Activated naive CD4-positive, alpha-beta T cell treated with anti-CD3 and anti-CD28 coated beads, Interleukin-2, amount 10 ng/mL, durations not matched to agents 7 days and 5 days (primary cell): ENCODE data around the gene DKKL1.
A peak's percentile ranks its signal among the peaks of the same experiment; 100 is the strongest.
"Not testable (repeated sequence)": the region's sequence is repeated elsewhere in the genome, so short reads cannot be mapped to it uniquely, and the experiment has no call there.

Experiments
- CTCF ChIA-PET: fragments of 350-600 bp; sonication (Branson Sonifier 250); formaldehyde crosslinking; loops from one replicate; lab custom pipeline; 2021; ENCODE audit warnings: antibody characterized with exemption; lab: Charles Lee
- DNase-seq: peaks from one replicate; pipeline ENCODE4 v3.0.0-alpha.2; 2020
- H3K27ac Mint-ChIP-seq: one replicate; pipeline ENCODE4 v1.8.0; 2021; ENCODE audit warnings: mild to moderate bottlenecking, moderate library complexity, mixed read lengths
- H3K27me3 Mint-ChIP-seq: one replicate; pipeline ENCODE4 v1.8.0; 2021; ENCODE audit warnings: mild to moderate bottlenecking, mixed read lengths
- H3K36me3 Mint-ChIP-seq: one replicate; pipeline ENCODE4 v1.8.0; 2021; ENCODE audit warnings: mixed read lengths
- H3K4me1 Mint-ChIP-seq: one replicate; pipeline ENCODE4 v1.8.0; 2021; ENCODE audit warnings: mixed read lengths
- H3K4me3 Mint-ChIP-seq: one replicate; pipeline ENCODE4 v1.8.0; 2021; ENCODE audit warnings: mild to moderate bottlenecking, moderate library complexity, mixed read lengths
- H3K9me3 Mint-ChIP-seq: one replicate; pipeline ENCODE4 v1.8.0; 2021; ENCODE audit warnings: mixed read lengths

Gene DKKL1

DNA sequence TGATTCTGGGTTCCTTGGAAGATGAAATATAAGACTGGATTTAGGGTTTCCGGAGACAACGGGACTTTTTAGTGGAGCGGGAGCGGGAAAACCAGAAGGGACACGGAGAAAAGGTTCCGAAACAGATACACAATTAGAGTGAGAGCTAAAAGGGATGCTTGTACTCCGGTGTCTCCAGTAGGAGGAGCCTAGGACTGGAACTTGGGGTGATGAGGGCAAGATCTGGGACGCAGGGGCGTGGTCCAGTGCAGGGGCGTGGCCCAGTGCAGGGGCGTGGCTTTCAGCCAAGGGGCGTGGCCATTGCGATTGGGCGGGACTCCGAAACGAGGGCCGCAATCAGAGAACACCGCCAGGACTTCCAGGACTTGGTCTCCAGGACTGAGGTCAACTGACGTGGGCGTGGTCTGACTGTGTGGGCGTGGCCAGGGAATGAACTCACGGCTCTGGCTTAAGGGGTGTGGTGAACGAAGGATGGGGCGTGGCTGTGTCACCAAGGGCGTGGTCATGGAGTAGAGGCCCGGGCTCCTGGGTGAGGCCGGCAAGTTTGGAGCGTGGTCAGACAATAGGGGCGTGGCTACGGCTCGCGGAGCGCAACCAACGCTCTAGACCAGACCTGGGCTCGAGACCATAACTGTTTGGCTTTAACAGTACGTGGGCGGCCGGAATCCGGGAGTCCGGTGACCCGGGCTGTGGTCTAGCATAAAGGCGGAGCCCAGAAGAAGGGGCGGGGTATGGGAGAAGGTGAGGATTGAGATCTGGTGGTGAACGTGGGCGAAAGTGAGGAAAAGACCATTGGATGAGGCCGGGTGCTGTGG is at the start of gene DKKL1:
DKKL1 (plus strand) TSS at position 610 of the 815 bp plus-strand sequence; CDS start at position 732, 122 bp downstream.
- no peaks in the 10 kb centered on the region for H3K36me3 Mint-ChIP-seq
- peak; percentile 85 for DNase-seq
- no peaks in the 10 kb centered on the region for H3K9me3 Mint-ChIP-seq
- H3K4me1 Mint-ChIP-seq: peaks cover 10% of the 10 kb centered on the region
- H3K4me3 Mint-ChIP-seq: no peak within 1 kb of the TSS
- no peak within 1 kb of the TSS for H3K27ac Mint-ChIP-seq
- H3K27me3 Mint-ChIP-seq: peaks cover 11% of the 10 kb centered on the region
- CTCF ChIA-PET: interaction anchor here (1.0 kb wide), 1 partner anchor 79 kb away, joined by 3 read pairs; no protein-coding TSS in a partner anchor

DNA sequence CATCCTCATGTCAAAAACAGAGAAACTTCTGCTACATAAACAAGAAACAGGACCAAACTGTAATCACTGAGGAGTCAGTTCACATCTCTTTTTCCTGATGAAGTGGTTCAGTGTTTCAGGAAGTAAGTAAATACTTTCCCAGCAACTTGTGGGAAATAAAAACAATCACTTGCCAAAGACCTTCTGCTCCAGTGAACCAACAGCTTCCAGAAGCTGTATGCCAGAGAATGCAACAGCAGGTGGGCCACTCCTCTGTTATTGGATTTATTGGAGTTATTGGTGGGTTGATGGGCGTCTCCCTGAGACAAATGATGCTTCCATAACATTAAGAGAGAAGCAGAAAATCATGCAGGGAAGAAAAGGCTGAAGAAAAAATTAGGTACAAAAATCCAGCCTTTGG is 48.6 kb upstream of the DKKL1 start:
- Mint-ChIP-seq H3K4me1 (peaks cover 6% of the 10 kb centered on the region), H3K27ac (no peak overlapping the region), H3K36me3 (peaks cover 36% of the 10 kb centered on the region), H3K9me3 (peaks cover 11% of the 10 kb centered on the region), H3K4me3 (no peak overlapping the region), H3K27me3 (no peaks in the 10 kb centered on the region)
- DNase-seq: no peak
- CTCF ChIA-PET: interaction anchor here (3.3 kb wide), 1 partner anchor 14 kb away, joined by 13 read pairs; no protein-coding TSS in a partner anchor

GRCh38 chr19:49316284-49316683 is 47.4 kb upstream of the DKKL1 start:
- no peak overlapping the region for H3K27ac Mint-ChIP-seq
- H3K36me3 Mint-ChIP-seq: peaks cover 33% of the 10 kb centered on the region
- DNase-seq: no peak
- H3K27me3 Mint-ChIP-seq: no peaks in the 10 kb centered on the region
- CTCF ChIA-PET: interaction anchor here (3.3 kb wide), 1 partner anchor 15 kb away, joined by 13 read pairs; no protein-coding TSS in a partner anchor
- peaks cover 11% of the 10 kb centered on the region for H3K9me3 Mint-ChIP-seq
- no peak overlapping the region for H3K4me3 Mint-ChIP-seq
- peaks cover 6% of the 10 kb centered on the region for H3K4me1 Mint-ChIP-seq

DNA sequence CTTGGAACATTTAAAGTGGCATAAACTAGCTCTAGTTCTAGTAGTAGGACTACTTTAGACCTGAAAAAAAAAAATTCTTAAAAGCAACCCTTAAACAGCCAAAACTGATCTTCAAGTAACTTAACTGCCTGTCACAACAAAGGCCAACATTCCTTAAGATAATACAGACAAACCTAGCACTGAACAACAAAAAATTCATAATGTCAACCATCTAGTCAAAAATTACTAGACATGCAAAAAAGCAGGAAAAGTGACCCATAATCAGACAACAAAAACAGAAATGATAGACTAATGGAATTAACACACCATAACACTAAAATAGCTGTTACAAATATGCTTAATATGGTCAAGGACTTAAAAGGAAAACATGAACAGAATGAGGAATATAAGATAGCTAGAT is 45.4 kb upstream of the DKKL1 start:
- no peak overlapping the region for H3K4me3 Mint-ChIP-seq
- H3K27me3 Mint-ChIP-seq: no peaks in the 10 kb centered on the region
- no peak for DNase-seq
- CTCF ChIA-PET: interaction anchor here (1.2 kb wide), 2 partner anchors 17 to 52 kb away, joined by 4 to 5 read pairs; no protein-coding TSS in a partner anchor
- H3K9me3 Mint-ChIP-seq: peaks cover 11% of the 10 kb centered on the region
- H3K36me3 Mint-ChIP-seq: peaks cover 36% of the 10 kb centered on the region
- H3K4me1 Mint-ChIP-seq: peaks cover 4% of the 10 kb centered on the region
- peak overlapping the region; percentile 45 for H3K27ac Mint-ChIP-seq

DNA sequence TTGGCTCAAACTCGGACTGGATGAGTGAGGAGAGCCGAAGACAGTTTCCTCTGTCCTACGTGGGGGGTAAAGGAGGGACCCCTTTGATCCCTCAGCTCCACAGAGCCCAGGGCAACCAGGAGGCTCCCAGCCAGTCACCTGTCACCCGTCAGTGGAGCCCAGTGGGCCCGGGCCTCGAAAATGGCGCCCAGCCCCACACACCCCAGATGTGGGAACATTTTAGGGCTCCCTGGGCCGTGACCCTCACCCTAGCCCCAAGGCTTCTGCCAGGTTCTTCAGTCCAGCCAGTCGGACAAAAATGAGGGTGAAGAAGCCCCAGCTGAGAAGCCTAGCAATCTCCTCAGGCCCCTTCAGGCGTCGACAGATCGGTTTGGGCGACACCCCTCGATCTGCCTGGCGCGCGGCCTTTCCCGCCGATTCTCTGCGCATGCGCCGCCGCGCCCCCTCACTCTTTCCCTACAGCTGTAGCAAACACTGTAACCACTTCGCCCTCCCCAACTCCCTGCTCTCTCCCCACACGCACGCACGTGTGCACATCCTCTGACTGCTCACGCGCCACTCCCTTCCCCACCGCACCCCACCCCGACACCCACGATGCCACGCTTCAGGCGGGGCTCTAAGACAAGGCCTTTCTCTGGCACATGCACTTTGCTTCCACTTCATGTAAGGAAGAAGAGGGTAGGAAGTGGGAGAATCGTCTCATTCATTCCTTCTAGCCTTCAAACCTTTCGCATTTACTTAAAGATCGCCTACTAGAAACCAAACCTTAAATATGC is 38.7 kb upstream of the DKKL1 start, which contains the start of gene SLC6A16:
SLC6A16 (minus strand) TSS at position 391 of the 776 bp plus-strand sequence. CDS start 13,844 bp downstream, outside the sequence.
- Mint-ChIP-seq H3K36me3 (peaks cover 35% of the 10 kb centered on the region), H3K27ac (no peak within 1 kb of the TSS), H3K9me3 (no peaks in the 10 kb centered on the region), H3K4me1 (peaks cover 31% of the 10 kb centered on the region), H3K4me3 (no peak within 1 kb of the TSS), H3K27me3 (no peaks in the 10 kb centered on the region)
- CTCF ChIA-PET: interaction anchor here (1.3 kb wide), 1 partner anchor 24 kb away, joined by 6 read pairs; no protein-coding TSS in a partner anchor
- DNase-seq: no peak

DNA sequence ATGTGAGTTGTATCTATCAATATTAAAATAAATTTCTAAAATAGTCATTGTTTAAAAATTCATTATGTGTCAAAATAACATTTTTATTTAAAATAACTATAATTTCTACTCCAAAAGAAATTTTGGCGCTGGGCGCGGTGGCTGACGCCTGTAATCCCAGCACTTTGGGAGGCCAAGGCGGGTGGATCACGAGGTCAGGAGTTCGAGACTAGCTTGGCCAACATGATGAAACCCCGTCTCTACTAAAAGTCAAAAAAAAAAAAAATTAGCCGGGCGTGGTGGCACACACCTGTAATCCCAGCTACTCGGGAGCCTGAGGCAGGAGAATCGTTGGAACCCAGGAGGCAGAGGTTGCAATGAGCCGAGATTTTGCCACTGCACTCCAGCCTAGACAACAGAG is 37.9 kb upstream of the DKKL1 start:
- H3K9me3 Mint-ChIP-seq, H3K27me3 Mint-ChIP-seq, H3K27ac Mint-ChIP-seq, DNase-seq, H3K4me3 Mint-ChIP-seq: not testable (repeated sequence)
- Mint-ChIP-seq H3K36me3 (peaks cover 38% of the 10 kb centered on the region), H3K4me1 (peaks cover 36% of the 10 kb centered on the region)
- CTCF ChIA-PET: interaction anchor here (0.7 to 1.3 kb wide), 2 partner anchors 24 to 26 kb away, joined by 3 to 6 read pairs; no protein-coding TSS in a partner anchor

- Mint-ChIP-seq H3K36me3 (peaks cover 38% of the 10 kb centered on the region), H3K4me1 (peaks cover 40% of the 10 kb centered on the region), H3K27ac (peak overlapping the region; percentile 19), H3K4me3 (no peak overlapping the region), H3K27me3 (no peaks in the 10 kb centered on the region), H3K9me3 (no peaks in the 10 kb centered on the region)
- DNase-seq: no peak
- CTCF ChIA-PET: interaction anchor here (0.7 to 1.3 kb wide), 2 partner anchors 25 to 26 kb away, joined by 3 to 6 read pairs; no protein-coding TSS in a partner anchor
Measured at GRCh38 chr19:49326165-49326704, 37.4 kb upstream of the DKKL1 start.

GRCh38 chr19:49327878-49328544 is 35.7 kb upstream of the DKKL1 start:
- peaks cover 39% of the 10 kb centered on the region for H3K36me3 Mint-ChIP-seq
- H3K4me1 Mint-ChIP-seq: peaks cover 58% of the 10 kb centered on the region
- CTCF ChIA-PET: interaction anchor here (0.6 to 1.6 kb wide), 8 partner anchors 10 to 276 kb away, joined by 3 to 10 read pairs (median 3); no protein-coding TSS in a partner anchor

GRCh38 chr19:49328741-49329140 is 34.9 kb upstream of the DKKL1 start:
- Mint-ChIP-seq H3K4me1 (peaks cover 65% of the 10 kb centered on the region), H3K27ac (no peak overlapping the region), H3K36me3 (peaks cover 39% of the 10 kb centered on the region), H3K27me3 (no peaks in the 10 kb centered on the region), H3K9me3 (no peaks in the 10 kb centered on the region), H3K4me3 (no peak overlapping the region)
- DNase-seq: no peak
- CTCF ChIA-PET: interaction anchor here (1.6 kb wide), 1 partner anchor 39 kb away, joined by 3 read pairs; no protein-coding TSS in a partner anchor

More at GRCh38 chr19:49327878-49328544, 35.7 kb upstream of the DKKL1 start:
- peak; percentile 69 for DNase-seq
- H3K9me3 Mint-ChIP-seq: no peaks in the 10 kb centered on the region
- peak overlapping the region; percentile 59 for H3K27ac Mint-ChIP-seq
- H3K27me3 Mint-ChIP-seq: no peaks in the 10 kb centered on the region
- no peak overlapping the region for H3K4me3 Mint-ChIP-seq

- peak overlapping the region; percentile 77 for H3K27ac Mint-ChIP-seq
- CTCF ChIA-PET: interaction anchor here (0.6 to 0.9 kb wide), 3 partner anchors 24 to 141 kb away, joined by 3 read pairs; no protein-coding TSS in a partner anchor
- H3K4me1 Mint-ChIP-seq: peaks cover 74% of the 10 kb centered on the region
- H3K36me3 Mint-ChIP-seq: peaks cover 36% of the 10 kb centered on the region
- H3K4me3 Mint-ChIP-seq, DNase-seq, H3K9me3 Mint-ChIP-seq, H3K27me3 Mint-ChIP-seq: not testable (repeated sequence)
Measured at GRCh38 chr19:49331187-49331586, 32.5 kb upstream of the DKKL1 start.

- CTCF ChIA-PET: interaction anchor here (0.6 to 0.9 kb wide), 3 partner anchors 24 to 141 kb away, joined by 3 read pairs; no protein-coding TSS in a partner anchor
- peak; percentile 76 for DNase-seq
- Mint-ChIP-seq H3K27me3 (no peaks in the 10 kb centered on the region), H3K4me3 (no peak overlapping the region), H3K36me3 (peaks cover 39% of the 10 kb centered on the region), H3K4me1 (peaks cover 76% of the 10 kb centered on the region), H3K9me3 (no peaks in the 10 kb centered on the region), H3K27ac (peak overlapping the region; percentile 77)
Measured at GRCh38 chr19:49331616-49332055, 32.0 kb upstream of the DKKL1 start.

- H3K27ac Mint-ChIP-seq: peak overlapping the region; percentile 92
- not testable (repeated sequence) for H3K9me3 Mint-ChIP-seq, DNase-seq, H3K27me3 Mint-ChIP-seq
- peaks cover 42% of the 10 kb centered on the region for H3K36me3 Mint-ChIP-seq
- peaks cover 80% of the 10 kb centered on the region for H3K4me1 Mint-ChIP-seq
- peak overlapping the region; percentile 73 for H3K4me3 Mint-ChIP-seq
- CTCF ChIA-PET: interaction anchor here (0.7 to 1.6 kb wide), 2 partner anchors 67 to 138 kb away, joined by 3 to 4 read pairs; no protein-coding TSS in a partner anchor
Measured at GRCh38 chr19:49332691-49333417, 30.8 kb upstream of the DKKL1 start.
